T-helper 2 cell treated with Interferon-gamma antibody and Interleukin-4, amounts not matched to agents 100 ng/mL and 5 ng/mL, for 36 hours (primary cell): ENCODE measurements around the gene AFTPH. TPM values are rescaled to one million over a fixed set of nuclear protein-coding genes. Genes with fewer than 3 reads are reported as not detected.
"Not testable (repeated sequence)": the region's sequence is repeated elsewhere in the genome, so short reads cannot be mapped to it uniquely, and the experiment has no call there.

Source experiments
- intact Hi-C: fragments of 100-400 bp; cut with micrococcal nuclease; formaldehyde crosslinking; loops from one replicate; pipeline ENCODE4 v1.15.1; 2023
- total RNA-seq: library from RNA; stranded (reverse); gene quantifications from 2 replicates; pipeline ENCODE4 v1.2.3, GENCODE V29; 2022

Gene AFTPH
- total RNA-seq, 1 donor from 2014 or later, result 31.7 TPM

GRCh38 chr2:64498438-64498837 lies 25.7 kb upstream of the AFTPH start:
- intact Hi-C loops, result no loop called here

GRCh38 chr2:64500549-64500948 lies 23.6 kb upstream of the AFTPH start:
- intact Hi-C loops, result no loop called here

GRCh38 chr2:64501946-64502345 lies 22.2 kb upstream of the AFTPH start:
- intact Hi-C loops, result no loop called here

GRCh38 chr2:64502860-64503259 lies 21.3 kb upstream of the AFTPH start:
- intact Hi-C loops, result no loop called here

- intact Hi-C loops, result no loop called here
These were observed 19.1 kb upstream of the AFTPH start for GRCh38 chr2:64504774-64505720.

- intact Hi-C loops, result no loop called here
These were observed 17.4 kb upstream of the AFTPH start for GRCh38 chr2:64506686-64507085.

GRCh38 chr2:64514008-64514407 lies 10.1 kb upstream of the AFTPH start:
- intact Hi-C loops, result no loop called here

- intact Hi-C loops, result no loop called here
These were observed 9.0 kb upstream of the AFTPH start for GRCh38 chr2:64515086-64515485.

- intact Hi-C loops, result no loop called here
These were observed 7.2 kb upstream of the AFTPH start for GRCh38 chr2:64516651-64517510.

GRCh38 chr2:64517511-64517884 lies 6.6 kb upstream of the AFTPH start:
- intact Hi-C loops, result no loop called here

GRCh38 chr2:64522843-64523428 lies 1.2 kb upstream of the AFTPH start:
- intact Hi-C loops, result loop anchor here (1.0 to 5.0 kb wide), 5 partner anchors 39 to 681 kb away; partner anchors contain the start of gene UGP2

- intact Hi-C loops, result loop anchor here (1.0 to 5.0 kb wide), 14 partner anchors 10 to 703 kb away; partner anchors contain the start of genes ACTR2, PELI1, RAB1A and SERTAD2
These were observed 632 bp downstream of the AFTPH start for GRCh38 chr2:64524604-64525316.

GRCh38 chr2:64525317-64525613 lies 1.1 kb downstream of the AFTPH start:
- intact Hi-C loops, result loop anchor here (1.0 to 2.0 kb wide), 4 partner anchors 9 to 464 kb away; partner anchors contain the start of gene SLC1A4

GRCh38 chr2:64526034-64526433 lies 1.9 kb downstream of the AFTPH start:
- intact Hi-C loops, result no loop called here

- intact Hi-C loops, result not testable (repeated sequence)
These were observed 6.8 kb downstream of the AFTPH start for GRCh38 chr2:64530946-64531345.

GRCh38 chr2:64532030-64532429 lies 7.9 kb downstream of the AFTPH start:
- intact Hi-C loops, result no loop called here

- intact Hi-C loops, result loop anchor here (1.0 kb wide), 1 partner anchor 9 kb away; no protein-coding TSS in a partner anchor
These were observed 9.8 kb downstream of the AFTPH start for GRCh38 chr2:64533882-64534281.

GRCh38 chr2:64534363-64534762 lies 10.2 kb downstream of the AFTPH start:
- intact Hi-C loops, result loop anchor here (1.0 kb wide), 1 partner anchor 9 kb away; no protein-coding TSS in a partner anchor

- intact Hi-C loops, result no loop called here
These were observed 10.9 kb downstream of the AFTPH start for GRCh38 chr2:64535024-64535423.

GRCh38 chr2:64537991-64538390 lies 13.9 kb downstream of the AFTPH start:
- intact Hi-C loops, result no loop called here
